Ishikawa (cell line): ENCODE data around the gene SHISA3.
A peak's percentile ranks its signal among the peaks of the same experiment; 100 is the strongest.

Experiments used
- CREB1 ChIP-seq: IDR thresholded peaks from 2 replicates; pipeline ENCODE4 v1.6.1; 2012; ENCODE audit warnings: low read depth
- EGR1 ChIP-seq: IDR thresholded peaks from 2 replicates; pipeline ENCODE4 v1.6.1; 2012
- EP300 ChIP-seq: IDR thresholded peaks from 2 replicates; pipeline ENCODE4 v1.6.1; 2012; ENCODE audit warnings: borderline replicate concordance
- MAX ChIP-seq: IDR thresholded peaks from 2 replicates; pipeline ENCODE4 v1.6.1; 2012
- RAD21 ChIP-seq: IDR thresholded peaks from 2 replicates; pipeline ENCODE4 v1.6.1; 2012; ENCODE audit warnings: low read depth
- TCF12 ChIP-seq: IDR thresholded peaks from 2 replicates; pipeline ENCODE4 v1.6.1; 2012; ENCODE audit warnings: low read depth
- TEAD4 ChIP-seq: IDR thresholded peaks from 2 replicates; pipeline ENCODE4 v1.6.1; 2012
- YY1 ChIP-seq: IDR thresholded peaks from 2 replicates; pipeline ENCODE4 v1.6.1; 2012; ENCODE audit warnings: low read depth

GRCh38 chr4:42371305-42372252, 25.7 kb upstream of the SHISA3 start:
- TF ChIP-seq EP300, result no peak
- TF ChIP-seq TEAD4, result no peak
- peak; percentile 70 for TF ChIP-seq RAD21
- no peak for TF ChIP-seq EGR1
- no peak for TF ChIP-seq TCF12
- TF ChIP-seq MAX, result no peak
- no peak for TF ChIP-seq CREB1
- no peak for TF ChIP-seq YY1
